Measurements from ENCODE around the gene SMYD4.
A peak's percentile ranks its signal among the peaks of the same experiment; 100 is the strongest.

Gene SMYD4, protein sequence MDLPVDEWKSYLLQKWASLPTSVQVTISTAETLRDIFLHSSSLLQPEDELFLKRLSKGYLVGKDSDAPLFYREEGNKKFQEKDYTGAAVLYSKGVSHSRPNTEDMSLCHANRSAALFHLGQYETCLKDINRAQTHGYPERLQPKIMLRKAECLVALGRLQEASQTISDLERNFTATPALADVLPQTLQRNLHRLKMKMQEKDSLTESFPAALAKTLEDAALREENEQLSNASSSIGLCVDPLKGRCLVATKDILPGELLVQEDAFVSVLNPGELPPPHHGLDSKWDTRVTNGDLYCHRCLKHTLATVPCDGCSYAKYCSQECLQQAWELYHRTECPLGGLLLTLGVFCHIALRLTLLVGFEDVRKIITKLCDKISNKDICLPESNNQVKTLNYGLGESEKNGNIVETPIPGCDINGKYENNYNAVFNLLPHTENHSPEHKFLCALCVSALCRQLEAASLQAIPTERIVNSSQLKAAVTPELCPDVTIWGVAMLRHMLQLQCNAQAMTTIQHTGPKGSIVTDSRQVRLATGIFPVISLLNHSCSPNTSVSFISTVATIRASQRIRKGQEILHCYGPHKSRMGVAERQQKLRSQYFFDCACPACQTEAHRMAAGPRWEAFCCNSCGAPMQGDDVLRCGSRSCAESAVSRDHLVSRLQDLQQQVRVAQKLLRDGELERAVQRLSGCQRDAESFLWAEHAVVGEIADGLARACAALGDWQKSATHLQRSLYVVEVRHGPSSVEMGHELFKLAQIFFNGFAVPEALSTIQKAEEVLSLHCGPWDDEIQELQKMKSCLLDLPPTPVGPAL

DNA sequence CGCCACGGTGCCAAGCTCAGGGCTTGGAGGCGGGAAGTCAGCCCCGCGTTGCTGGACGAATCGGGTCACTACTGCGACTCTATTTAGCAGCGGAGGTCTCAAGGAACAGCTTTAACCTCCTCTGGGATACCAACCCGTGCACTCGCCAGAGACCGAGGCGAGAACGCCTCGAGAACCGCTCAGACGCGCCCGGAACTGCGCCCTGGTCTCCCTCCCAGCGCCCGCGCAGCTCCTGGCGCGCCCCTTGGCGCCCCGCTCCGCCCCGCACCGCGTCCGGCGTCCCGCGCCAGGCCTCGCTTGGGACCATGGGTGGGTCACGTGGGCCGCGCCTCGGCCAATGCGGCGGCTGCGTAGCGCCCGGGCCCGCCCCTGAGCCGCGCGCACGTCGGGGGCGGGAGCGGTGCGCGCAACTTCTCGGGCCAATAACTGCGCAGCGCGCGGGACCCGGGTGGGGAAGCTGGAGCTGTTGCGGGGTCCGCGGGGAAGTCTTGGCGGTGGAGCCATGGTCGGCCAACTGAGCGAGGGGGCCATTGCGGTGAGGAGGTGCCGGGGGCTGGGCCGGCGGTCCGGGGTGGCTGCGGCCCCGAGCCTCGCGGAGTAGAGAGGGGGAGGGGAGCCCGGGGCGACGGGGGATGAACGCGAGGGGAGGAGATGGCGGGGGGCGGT lies at the start of gene SMYD4, which contains the start of gene RPA1:
TSS of gene SMYD4 (minus strand) at position 311 of the 666 bp plus-strand sequence. CDS start 1,908 bp downstream, outside the sequence.
TSS of gene RPA1 (plus strand) at position 414 of the 666 bp plus-strand sequence. CDS start at position 503, 89 bp downstream.
- DNase-seq (ENCODE audit: low spot score), result peak; percentile 98
- TF ChIP-seq, protein P1, sequence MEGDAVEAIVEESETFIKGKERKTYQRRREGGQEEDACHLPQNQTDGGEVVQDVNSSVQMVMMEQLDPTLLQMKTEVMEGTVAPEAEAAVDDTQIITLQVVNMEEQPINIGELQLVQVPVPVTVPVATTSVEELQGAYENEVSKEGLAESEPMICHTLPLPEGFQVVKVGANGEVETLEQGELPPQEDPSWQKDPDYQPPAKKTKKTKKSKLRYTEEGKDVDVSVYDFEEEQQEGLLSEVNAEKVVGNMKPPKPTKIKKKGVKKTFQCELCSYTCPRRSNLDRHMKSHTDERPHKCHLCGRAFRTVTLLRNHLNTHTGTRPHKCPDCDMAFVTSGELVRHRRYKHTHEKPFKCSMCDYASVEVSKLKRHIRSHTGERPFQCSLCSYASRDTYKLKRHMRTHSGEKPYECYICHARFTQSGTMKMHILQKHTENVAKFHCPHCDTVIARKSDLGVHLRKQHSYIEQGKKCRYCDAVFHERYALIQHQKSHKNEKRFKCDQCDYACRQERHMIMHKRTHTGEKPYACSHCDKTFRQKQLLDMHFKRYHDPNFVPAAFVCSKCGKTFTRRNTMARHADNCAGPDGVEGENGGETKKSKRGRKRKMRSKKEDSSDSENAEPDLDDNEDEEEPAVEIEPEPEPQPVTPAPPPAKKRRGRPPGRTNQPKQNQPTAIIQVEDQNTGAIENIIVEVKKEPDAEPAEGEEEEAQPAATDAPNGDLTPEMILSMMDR (IDR thresholded peaks at IDR 0.05; ENCODE audit: extremely low read depth, missing control alignments), result no peak

DNA sequence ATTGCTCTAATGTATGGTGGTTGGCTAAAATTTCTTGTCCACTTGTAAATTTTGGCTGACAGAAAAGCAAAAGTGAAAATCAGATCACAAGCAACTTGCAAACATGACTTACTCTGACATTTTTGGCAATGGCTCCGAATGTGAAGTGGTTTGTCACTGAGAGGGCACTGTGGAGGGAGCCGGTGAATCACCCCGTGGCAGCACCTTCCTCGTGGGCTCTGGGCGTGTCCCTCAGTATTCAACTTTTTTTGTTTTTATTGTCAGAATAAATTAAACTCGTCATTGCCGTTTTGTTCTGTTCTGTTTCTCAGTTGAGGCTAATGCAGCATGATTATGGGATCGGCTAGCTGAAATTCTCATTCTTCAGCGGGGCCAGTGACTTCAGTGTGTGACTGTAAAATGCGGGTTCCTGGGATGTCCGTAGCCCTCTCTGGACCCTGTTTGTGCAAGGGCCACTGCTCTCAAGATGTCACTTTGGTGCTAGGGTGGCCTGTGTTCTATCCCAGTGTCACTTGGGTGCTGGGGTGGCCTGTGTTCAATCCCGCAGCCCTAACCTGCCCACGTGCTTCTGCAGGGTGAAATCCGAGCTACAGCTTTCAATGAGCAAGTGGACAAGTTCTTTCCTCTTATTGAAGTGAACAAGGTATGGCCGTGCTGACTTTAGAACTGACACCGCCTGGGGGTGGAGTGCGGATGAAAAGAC lies 48.9 kb upstream of the SMYD4 start:
- TF ChIP-seq, protein P1 (IDR thresholded peaks at IDR 0.05; ENCODE audit: extremely low read depth, missing control alignments), result no peak
- DNase-seq (ENCODE audit: low spot score), result no peak

DNA sequence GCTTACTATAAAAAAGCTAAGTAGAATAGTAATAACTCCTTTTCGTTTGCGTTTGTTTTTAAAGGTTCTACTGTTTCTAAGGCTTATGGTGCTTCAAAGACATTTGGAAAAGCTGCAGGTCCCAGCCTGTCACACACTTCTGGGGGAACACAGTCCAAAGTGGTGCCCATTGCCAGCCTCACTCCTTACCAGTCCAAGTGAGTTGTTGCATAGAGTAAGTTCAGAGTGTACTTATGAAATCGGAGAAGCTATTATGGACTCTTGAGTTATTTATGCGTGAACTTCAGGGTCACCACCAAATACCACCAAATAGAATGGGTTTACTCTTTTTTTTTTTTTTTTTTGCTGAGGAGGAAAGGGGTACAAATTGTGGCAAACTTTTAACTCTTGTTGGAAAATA lies 45.9 kb upstream of the SMYD4 start:
- no peak for DNase-seq (ENCODE audit: low spot score)
- TF ChIP-seq, protein P1 (IDR thresholded peaks at IDR 0.05; ENCODE audit: extremely low read depth, missing control alignments), result no peak

DNA sequence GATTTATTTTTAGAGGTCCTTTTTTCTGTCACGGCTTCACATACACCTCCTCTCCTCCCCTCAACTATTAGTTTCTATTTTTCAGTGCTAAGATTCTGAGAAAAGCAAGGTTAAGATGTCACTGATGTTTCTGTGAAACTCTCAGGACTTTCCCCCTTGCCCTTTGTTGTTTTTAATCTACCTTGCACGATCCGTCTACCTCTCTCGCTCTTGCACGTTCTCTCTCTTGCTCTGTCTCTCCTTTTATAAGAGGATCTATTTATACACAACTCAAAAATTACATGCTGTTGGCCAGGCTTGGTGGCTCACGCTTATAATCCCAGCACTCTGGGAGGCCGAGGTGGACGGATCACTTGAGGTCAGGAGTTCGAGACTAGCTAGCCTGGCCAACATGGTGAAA lies 43.7 kb upstream of the SMYD4 start:
- DNase-seq (ENCODE audit: low spot score), result peak; percentile 32

DNA sequence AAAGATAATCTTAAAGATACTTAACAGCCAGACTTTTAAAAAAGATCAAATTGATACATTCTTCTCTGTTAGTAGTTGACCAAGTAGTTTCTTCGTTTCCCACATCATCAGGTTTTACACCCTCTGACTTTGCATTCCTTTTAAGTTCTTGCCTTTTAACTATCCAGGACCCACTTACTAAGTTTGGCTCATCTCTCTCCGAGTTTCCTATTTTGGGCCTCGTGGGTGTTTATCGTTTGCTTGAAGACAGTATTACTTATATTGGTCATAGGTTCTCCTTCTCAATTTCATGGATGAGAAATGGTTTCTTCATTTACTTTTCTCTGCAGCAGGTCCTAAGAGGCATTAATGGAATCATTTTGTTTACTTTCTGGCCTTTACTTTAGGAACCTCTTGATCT lies 43.3 kb upstream of the SMYD4 start:
- DNase-seq (ENCODE audit: low spot score), result no peak
- TF ChIP-seq, protein P1 (IDR thresholded peaks at IDR 0.05; ENCODE audit: extremely low read depth, missing control alignments), result no peak

More for the DNA sequence above, 43.7 kb upstream of the SMYD4 start:
- TF ChIP-seq, protein P1 (IDR thresholded peaks at IDR 0.05; ENCODE audit: extremely low read depth, missing control alignments), result no peak

DNA sequence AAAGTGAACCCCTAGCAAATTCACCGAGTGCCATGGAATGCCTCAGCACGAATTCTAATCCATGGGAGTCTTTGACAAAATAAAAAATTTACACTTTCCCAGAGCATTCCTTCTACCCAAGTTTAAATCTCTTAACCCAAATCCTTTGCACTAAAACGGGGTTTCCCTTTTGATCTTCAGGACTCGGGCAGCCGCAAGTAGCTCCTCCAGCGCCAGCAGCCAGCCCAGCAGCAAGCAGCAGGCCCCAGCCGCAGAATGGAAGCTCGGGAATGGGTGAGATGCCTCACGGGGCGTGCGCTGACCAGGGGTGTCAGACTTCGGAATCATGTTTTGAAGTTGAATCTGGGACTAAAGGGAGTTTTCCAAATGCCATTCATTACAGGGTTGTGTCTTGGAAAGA lies 42.6 kb upstream of the SMYD4 start:
- DNase-seq (ENCODE audit: low spot score), result no peak
- TF ChIP-seq, protein P1 (IDR thresholded peaks at IDR 0.05; ENCODE audit: extremely low read depth, missing control alignments), result no peak

Data from GM20000 (cell line).